Uterine smooth muscle cell (primary cell): ENCODE measurements around the gene LDLR. TPM values are rescaled to one million over a fixed set of nuclear protein-coding genes. Genes with fewer than 3 reads are reported as not detected.

Experiments
- total RNA-seq: library from RNA; depleted of rRNA; stranded (reverse); fragments of >200 nt; gene quantifications from 2 replicates; pipeline ENCODE4 v1.2.3, GENCODE V29; 2014

Gene LDLR
- total RNA-seq: 295 and 333 TPM in 2 replicates

GRCh38 chr19:11089254-11090013 is at the start of gene LDLR:
TSS of gene LDLR (plus strand) at chr19:11089463. CDS start at chr19:11089549, 86 bp downstream.

GRCh38 chr19:11155373-11156120 is 66.3 kb downstream of the LDLR start, which contains the start of gene SPC24:
TSS of gene SPC24 (minus strand) at chr19:11155782. CDS start at chr19:11155776, 6 bp downstream.

Other genes starting within 250 kb of the LDLR start
- gene C19orf38, start 241.0 kb upstream of the LDLR start, total RNA-seq: 0.25 TPM in 1 of 2 replicates, not detected in the other
- gene CARM1, start 217.9 kb upstream of the LDLR start, total RNA-seq: 28.6 and 33.5 TPM in 2 replicates
- 98.9 and 144 TPM in 2 replicates for gene YIPF2, start 160.8 kb upstream of the LDLR start, total RNA-seq
- gene TIMM29, start 160.7 kb upstream of the LDLR start, total RNA-seq: 41.1 and 42.7 TPM in 2 replicates
- gene SMARCA4, start 128.4 kb upstream of the LDLR start, total RNA-seq: 74.0 and 96.8 TPM in 2 replicates
- 50.2 and 237 TPM in 2 replicates for gene SPC24, start 66.3 kb downstream of the LDLR start, total RNA-seq
- gene KANK2, start 108.1 kb downstream of the LDLR start, total RNA-seq: 403 and 554 TPM in 2 replicates
- not detected in 2 replicates for gene ANGPTL8, start 150.2 kb downstream of the LDLR start, total RNA-seq
- gene DOCK6, start 173.1 kb downstream of the LDLR start, total RNA-seq: 17.0 and 18.4 TPM in 2 replicates
- gene TSPAN16, start 206.7 kb downstream of the LDLR start, total RNA-seq: not detected in 2 replicates